Prostate gland (tissue), 2 donors: Measurements from ENCODE around the gene RPSA. TPM values are rescaled to one million over a fixed set of nuclear protein-coding genes. Genes with fewer than 3 reads are reported as not detected.

Experiments
- DNase-seq: peaks from one replicate; pipeline ENCODE4 v3.0.0-alpha.2; 2019; ENCODE audit warnings: low spot score
- H3K27ac ChIP-seq, 2 donors: fragments of 200-600 bp; sonication (generic); 2 replicates each; pipeline ENCODE4 v1.5.1; 2017 to 2019
- H3K27me3 ChIP-seq: fragments of 200-600 bp; sonication (generic); replicated peaks from 2 replicates; pipeline ENCODE4 v1.5.1; 2019; ENCODE audit not compliant: insufficient read depth
- H3K36me3 ChIP-seq, 2 donors: fragments of 200-600 bp; sonication (generic); 1 replicate in 1 of 2; 2 replicates in 1 of 2; pipeline versions ENCODE4 v1.5.1 to v1.8.1; 2017 to 2019
- H3K4me1 ChIP-seq: fragments of 200-600 bp; sonication (generic); replicated peaks from 2 replicates; pipeline ENCODE4 v1.5.1; 2019
- H3K4me3 ChIP-seq, 2 donors: fragments of 200-600 bp; sonication (generic); 2 replicates each; pipeline ENCODE4 v1.5.1; 2017 to 2019
- H3K9me3 ChIP-seq: fragments of 200-600 bp; sonication (generic); 2 replicates; pipeline ENCODE4 v1.5.1; 2017
- CTCF ChIP-seq, 4 experiments: fragments of 200-600 bp in 2 of 4; fragments of 450-650 bp in 2 of 4; sonication (generic) in 2 of 4; IDR thresholded peaks; 1 replicate in 3 of 4; 2 replicates in 1 of 4; pipeline ENCODE4 v1.5.1; 2016 to 2019; ENCODE audit warnings: antibody characterized with exemption in 4 of 4, mild to moderate bottlenecking in 2 of 4, moderate library complexity in 2 of 4
- POLR2A ChIP-seq: fragments of 450-650 bp; IDR thresholded peaks from one replicate; pipeline ENCODE4 v1.6.1; 2016; ENCODE audit warnings: antibody characterized with exemption, mild to moderate bottlenecking
- POLR2AphosphoS5 ChIP-seq: sonication (generic); formaldehyde crosslinking; IDR thresholded peaks from one replicate; pipeline ENCODE4 v1.6.1; 2017; ENCODE audit warnings: antibody characterized with exemption
- WGBS: methylation state at CpG from one replicate; pipeline ENCODE4 v1.1.5; 2018; 5-methylcytosine and 5-hydroxymethylcytosine counted together
- intact Hi-C: fragments of 100-400 bp; cut with DNase I; formaldehyde crosslinking; loops from one replicate; pipeline ENCODE4 v1.14.2; 2022
- total RNA-seq, 2 donors: library from RNA; depleted of rRNA; stranded (reverse); fragments of >200 nt; gene quantifications; one replicate each; pipeline ENCODE4 v1.1.0, GENCODE V29; 2016

RPSA gene
- total RNA-seq, 2 donors from 2014 or later = 732 to 1,080 TPM

- intact Hi-C loops = loop anchor here (10.0 kb wide), 3 partner anchors 203 to 1067 kb away; partner anchors contain the start of gene RPL14
- WGBS = 91% methylated on average over 1 of the region's 1 CpG
- TF ChIP-seq POLR2AphosphoS5 = no peak
- TF ChIP-seq POLR2A = no peak
- TF ChIP-seq CTCF (IDR thresholded peaks at IDR 0.05) = no peak
These were observed 19.0 kb upstream of the RPSA start for GRCh38 chr3:39387411-39387975.

DNA sequence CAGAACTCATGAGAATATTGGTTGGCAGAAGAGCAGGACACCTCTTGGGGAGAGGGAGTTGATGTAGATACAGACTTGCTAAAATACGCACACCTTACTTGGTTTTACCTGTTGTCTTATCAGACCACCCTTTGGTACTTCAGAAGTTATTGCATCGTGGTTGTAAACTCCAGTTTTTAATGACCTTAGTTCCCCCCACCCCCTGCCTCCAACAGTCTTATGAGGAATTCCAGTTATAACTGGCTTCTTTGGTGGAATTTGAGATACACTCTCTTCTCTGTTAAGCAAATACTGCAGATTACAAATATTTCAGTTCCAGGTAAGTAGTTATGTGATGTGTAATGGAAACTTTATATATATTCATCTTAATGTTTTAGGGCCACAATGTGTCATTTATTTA, 18.4 kb upstream of the RPSA start:
- H3K27me3 ChIP-seq = no peaks in the 10 kb centered on the region
- 72% methylated on average over 2 of the region's 2 CpGs for WGBS
- H3K4me3 ChIP-seq = no peak overlapping the region
- intact Hi-C loops = loop anchor here (10.0 kb wide), 3 partner anchors 203 to 1067 kb away; partner anchors contain the start of gene RPL14
- DNase-seq = no peak
- no peak overlapping the region for H3K27ac ChIP-seq
- no peaks in the 10 kb centered on the region for H3K4me1 ChIP-seq
- H3K36me3 ChIP-seq = peaks cover 5 to 18% of the 10 kb centered on the region in 2 donors
- H3K9me3 ChIP-seq = no peaks in the 10 kb centered on the region
- TF ChIP-seq POLR2AphosphoS5 (no peak), CTCF (IDR thresholded peaks at IDR 0.05) (no peak)

More at GRCh38 chr3:39387411-39387975, 19.0 kb upstream of the RPSA start:
- Histone ChIP-seq H3K4me3 (no peak overlapping the region), H3K36me3 (peaks cover 5 to 18% of the 10 kb centered on the region in 2 donors), H3K4me1 (no peaks in the 10 kb centered on the region), H3K27me3 (no peaks in the 10 kb centered on the region), H3K9me3 (no peaks in the 10 kb centered on the region), H3K27ac (no peak overlapping the region)
- no peak for DNase-seq

- WGBS = 77% methylated on average over 2 of the region's 2 CpGs
- H3K4me1 ChIP-seq = no peaks in the 10 kb centered on the region
- H3K4me3 ChIP-seq = no peak overlapping the region
- intact Hi-C loops = loop anchor here (10.0 kb wide), 3 partner anchors 204 to 1066 kb away; partner anchors contain the start of gene RPL14
- no peaks in the 10 kb centered on the region for H3K9me3 ChIP-seq
- peaks cover 5 to 18% of the 10 kb centered on the region in 2 donors for H3K36me3 ChIP-seq
- H3K27ac ChIP-seq = no peak overlapping the region
- TF ChIP-seq POLR2AphosphoS5 = no peak
- no peak for TF ChIP-seq POLR2A
- TF ChIP-seq CTCF (IDR thresholded peaks at IDR 0.05) = no peak
- H3K27me3 ChIP-seq = no peaks in the 10 kb centered on the region
- DNase-seq = no peak
These were observed 17.7 kb upstream of the RPSA start for GRCh38 chr3:39388741-39389248.

DNA sequence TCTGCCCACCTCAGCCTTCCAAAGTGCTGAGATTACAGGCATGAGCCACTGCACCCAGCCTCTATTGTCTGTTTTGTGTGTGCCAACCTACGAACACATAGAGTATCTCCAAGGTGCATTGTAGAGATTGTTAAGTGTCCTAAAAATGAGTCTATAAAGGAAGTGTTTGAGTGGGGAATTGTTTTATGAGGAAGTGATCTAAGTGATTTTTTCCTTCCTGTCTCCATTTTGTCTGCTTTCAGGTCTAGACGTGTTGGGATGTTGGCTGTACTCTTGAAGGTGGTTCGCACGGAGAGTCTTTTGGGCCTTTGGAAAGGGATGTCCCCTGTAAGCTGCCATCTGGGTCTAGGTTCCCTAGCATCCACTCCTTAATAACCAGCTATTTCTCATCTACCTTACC, 16.3 kb upstream of the RPSA start:
- no peaks in the 10 kb centered on the region for H3K27me3 ChIP-seq
- H3K9me3 ChIP-seq = no peaks in the 10 kb centered on the region
- H3K4me1 ChIP-seq = no peaks in the 10 kb centered on the region
- TF ChIP-seq CTCF (IDR thresholded peaks at IDR 0.05) = no peak
- no peak for TF ChIP-seq POLR2A
- no peak for TF ChIP-seq POLR2AphosphoS5
- no peak overlapping the region for H3K4me3 ChIP-seq
- no peak for DNase-seq
- H3K27ac ChIP-seq = no peak overlapping the region
- WGBS = 77% methylated on average over 4 of the region's 4 CpGs
- intact Hi-C loops = no loop called here
- peaks cover 5 to 18% of the 10 kb centered on the region in 2 donors for H3K36me3 ChIP-seq

DNA sequence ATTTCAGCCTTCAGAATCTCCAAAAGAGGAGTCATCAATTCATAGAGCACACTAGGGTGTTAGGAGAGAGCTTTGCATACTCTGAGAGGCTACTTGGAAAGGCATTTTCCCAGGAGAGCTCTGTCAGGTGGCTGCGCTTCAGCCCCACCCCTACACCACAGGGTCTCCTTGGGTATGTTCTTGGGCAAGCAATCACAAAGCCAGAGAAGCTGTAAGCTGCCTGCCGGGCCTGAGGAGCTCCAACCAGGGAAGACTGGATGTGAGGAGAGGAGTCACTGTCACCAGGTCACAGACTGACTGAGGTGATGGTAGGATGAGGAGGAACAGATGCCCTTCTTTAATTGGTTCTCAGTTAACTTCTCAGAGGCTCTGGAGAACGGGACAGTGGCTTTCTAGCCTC, 9.8 kb upstream of the RPSA start:
- TF ChIP-seq POLR2AphosphoS5 (no peak), CTCF (IDR thresholded peaks at IDR 0.05) (no peak)
- Histone ChIP-seq H3K27ac (no peak overlapping the region), H3K36me3 (peaks cover 2 to 4% of the 10 kb centered on the region in 2 donors), H3K4me3 (no peak overlapping the region), H3K27me3 (no peaks in the 10 kb centered on the region), H3K9me3 (no peaks in the 10 kb centered on the region), H3K4me1 (no peaks in the 10 kb centered on the region)
- DNase-seq = no peak
- intact Hi-C loops = no loop called here
- 85% methylated on average over 3 of the region's 3 CpGs for WGBS
